HG03103 (cell line): Measurements from ENCODE around the gene LMAN1L.

ENCODE experiments used
- ATAC-seq: cut with Tn5 transposase; IDR thresholded peaks from one replicate; pipeline ENCODE4 v1.9.1; 2021; ENCODE audit warnings: low read depth; ENCODE audit not compliant: unreplicated experiment

Gene LMAN1L

DNA sequence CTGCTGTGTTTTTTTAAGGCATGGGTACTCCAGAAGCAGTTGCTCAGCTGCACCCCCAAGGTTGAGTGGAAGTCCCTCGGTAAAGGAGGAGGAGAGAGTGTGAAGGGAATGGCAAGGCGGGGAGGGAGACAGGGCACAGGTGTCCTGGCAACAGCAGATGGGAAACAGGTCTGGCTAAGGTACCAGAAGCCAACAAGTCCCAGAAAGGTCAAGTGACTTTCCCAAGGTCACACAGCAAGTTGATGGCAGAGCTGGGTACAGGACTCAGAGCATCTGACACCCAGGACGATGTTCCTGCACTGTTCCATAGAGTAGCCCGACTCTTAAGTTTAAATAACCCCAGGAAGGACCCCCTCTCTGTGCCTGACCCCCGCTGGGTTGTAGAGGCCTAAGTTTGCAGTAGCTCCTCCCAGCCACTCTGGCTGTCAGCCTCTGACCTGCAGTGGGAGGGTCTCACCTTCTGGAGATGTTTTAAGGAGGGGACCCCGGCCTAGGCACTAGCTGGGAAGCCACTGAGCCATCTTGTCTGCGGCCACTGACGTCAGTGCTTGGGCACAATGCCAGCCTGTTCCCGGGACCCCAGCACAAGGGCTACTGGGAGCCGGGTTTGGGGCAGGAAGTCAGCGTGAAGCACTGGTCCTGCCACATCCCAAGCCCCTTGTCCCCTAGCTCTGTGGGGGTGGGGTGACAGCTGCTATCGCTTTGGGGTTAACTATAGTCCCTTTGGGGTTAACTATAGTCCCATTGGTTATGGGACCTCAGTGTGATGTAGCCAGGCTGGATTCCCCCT lies 20.2 kb upstream of the LMAN1L start:
- ATAC-seq: no peak

- ATAC-seq: no peak
Observed at GRCh38 chr15:74793135-74794028, 19.3 kb upstream of the LMAN1L start.

DNA sequence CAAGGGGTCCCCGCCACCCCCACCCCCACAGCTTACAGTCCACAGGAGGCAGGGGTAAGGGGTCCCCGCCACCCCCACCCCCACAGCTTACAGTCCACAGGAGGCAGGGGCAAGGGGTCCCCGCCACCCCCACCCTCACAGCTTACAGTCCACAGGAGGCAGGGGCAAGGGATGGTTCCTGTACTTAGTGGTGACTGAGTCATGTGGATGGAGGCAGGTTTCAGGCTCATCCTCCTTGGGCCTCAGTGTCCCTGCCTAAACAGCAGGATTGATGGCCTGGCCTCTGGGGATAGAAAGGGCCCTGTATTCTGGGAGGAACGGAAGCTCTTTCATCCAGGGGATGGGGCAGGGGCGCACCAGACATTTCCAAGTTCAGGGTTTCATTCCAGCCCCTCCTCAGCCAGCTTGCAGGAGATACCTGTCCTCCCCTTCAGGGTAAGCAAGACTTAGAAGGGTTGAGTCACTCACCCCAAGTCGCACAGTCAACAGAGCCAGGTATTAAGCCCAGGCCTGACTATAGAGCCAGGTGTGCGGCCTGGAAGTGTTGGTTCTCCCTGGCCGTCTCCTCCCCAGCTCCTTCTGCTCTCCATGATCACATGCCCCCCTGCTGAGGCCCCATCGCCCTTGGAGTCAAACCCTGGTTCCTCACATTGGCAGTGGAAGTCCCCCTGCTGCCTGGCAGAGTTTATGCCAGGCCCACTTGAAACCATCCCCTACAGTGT lies 18.2 kb upstream of the LMAN1L start:
- ATAC-seq: no peak

DNA sequence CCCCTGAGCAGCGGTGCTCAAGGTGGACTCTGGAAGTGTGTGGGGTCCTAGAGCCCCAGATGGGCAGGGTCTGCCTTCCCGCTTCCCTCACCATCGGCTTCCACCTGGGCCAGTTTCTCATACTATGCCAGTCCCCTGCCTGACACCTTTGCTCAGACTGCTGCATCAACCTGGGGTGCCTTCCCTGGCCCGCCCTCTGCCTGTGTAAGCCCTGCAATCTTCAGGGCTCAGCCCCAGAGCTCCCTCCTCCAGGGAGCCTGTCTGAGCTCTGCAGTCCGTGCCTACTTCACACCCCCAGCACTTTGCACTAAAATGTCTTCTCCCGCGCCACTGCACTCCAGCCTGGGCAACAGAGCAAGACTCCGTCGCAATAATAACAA lies 17.7 kb upstream of the LMAN1L start:
- ATAC-seq: no peak

GRCh38 chr15:74795966-74796625 lies 16.5 kb upstream of the LMAN1L start:
- ATAC-seq: no peak

DNA sequence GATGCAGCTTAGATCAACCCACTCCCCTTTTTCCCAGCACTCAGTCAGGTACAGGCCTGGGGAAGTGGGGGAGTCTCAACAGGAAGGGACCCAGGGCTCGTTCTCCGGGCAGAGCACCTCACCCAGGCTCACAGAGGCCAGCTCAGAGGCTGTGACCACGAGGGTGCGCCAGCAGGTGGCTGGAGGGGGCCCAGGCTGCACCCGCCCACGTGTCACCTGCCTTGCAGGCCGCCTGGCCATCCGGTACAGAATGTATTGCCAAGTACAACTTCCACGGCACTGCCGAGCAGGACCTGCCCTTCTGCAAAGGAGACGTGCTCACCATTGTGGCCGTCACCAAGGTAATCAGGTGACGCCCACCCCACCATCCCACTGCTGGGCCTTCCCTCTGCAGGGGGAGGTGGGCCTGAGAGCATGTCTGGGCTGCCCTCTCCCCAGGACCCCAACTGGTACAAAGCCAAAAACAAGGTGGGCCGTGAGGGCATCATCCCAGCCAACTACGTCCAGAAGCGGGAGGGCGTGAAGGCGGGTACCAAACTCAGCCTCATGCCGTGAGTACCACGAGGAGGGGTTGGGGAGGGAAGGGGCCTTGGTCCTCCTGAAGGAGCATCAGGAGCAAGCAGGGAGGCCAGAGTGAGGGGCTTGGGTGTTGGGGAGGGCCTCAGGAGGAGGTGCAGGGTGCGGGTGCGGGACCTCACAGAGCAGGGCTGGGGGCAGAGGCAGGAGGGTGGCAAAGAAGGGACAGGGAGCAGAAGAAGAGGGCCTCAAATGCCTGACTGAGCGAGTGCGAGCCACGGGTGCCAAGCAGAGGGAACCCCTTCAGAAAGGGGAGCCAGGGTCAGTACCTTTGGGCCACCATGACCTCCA lies 14.0 kb upstream of the LMAN1L start:
- no peak for ATAC-seq

- no peak for ATAC-seq
Observed at GRCh38 chr15:74799255-74799855, 13.3 kb upstream of the LMAN1L start.

- no peak for ATAC-seq
Observed at GRCh38 chr15:74799856-74800558, 12.6 kb upstream of the LMAN1L start.

DNA sequence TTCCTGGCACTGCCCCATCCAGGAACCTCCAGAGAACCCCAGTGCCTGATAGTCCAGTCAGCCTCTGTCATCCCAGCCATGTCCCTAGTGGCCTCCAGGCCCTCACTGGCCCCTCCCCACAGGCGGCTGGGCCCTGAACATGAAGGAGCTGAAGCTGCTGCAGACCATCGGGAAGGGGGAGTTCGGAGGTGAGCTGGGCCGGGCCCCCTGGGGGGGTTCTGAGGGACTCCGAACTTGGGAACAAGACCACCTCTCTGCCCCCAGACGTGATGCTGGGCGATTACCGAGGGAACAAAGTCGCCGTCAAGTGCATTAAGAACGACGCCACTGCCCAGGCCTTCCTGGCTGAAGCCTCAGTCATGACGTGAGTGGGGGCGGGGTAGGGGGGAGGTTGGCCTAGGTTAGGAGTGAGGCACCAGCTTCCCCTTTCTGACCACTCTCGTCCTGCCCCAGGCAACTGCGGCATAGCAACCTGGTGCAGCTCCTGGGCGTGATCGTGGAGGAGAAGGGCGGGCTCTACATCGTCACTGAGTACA lies 12.0 kb upstream of the LMAN1L start:
- no peak for ATAC-seq

DNA sequence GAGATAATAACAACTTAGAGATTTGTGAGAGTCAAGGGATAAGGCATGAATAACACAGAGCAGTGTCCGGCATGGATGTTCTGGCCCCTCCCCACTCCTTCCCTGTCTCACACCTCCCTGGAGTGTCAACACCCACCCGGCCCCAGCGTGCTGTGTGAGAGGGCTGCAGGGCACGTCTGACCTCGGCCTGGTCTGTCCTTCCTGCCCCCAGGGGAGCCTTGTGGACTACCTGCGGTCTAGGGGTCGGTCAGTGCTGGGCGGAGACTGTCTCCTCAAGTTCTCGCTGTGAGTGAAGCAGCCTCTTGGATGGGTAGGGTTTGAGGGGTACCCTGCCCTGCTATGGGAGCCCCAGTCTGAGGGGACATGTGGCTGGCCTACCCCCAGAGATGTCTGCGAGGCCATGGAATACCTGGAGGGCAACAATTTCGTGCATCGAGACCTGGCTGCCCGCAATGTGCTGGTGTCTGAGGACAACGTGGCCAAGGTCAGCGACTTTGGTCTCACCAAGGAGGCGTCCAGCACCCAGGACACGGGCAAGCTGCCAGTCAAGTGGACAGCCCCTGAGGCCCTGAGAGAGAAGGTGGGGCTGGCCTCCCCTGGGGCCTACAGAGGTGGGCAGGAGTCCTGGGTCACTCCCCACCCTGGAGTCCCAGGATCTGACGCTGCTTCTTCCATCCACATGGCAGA lies 11.2 kb upstream of the LMAN1L start:
- no peak for ATAC-seq

- no peak for ATAC-seq
Observed at GRCh38 chr15:74802290-74802689, 10.3 kb upstream of the LMAN1L start.

- ATAC-seq: no peak
Observed at GRCh38 chr15:74802862-74803447, 9.7 kb upstream of the LMAN1L start.

DNA sequence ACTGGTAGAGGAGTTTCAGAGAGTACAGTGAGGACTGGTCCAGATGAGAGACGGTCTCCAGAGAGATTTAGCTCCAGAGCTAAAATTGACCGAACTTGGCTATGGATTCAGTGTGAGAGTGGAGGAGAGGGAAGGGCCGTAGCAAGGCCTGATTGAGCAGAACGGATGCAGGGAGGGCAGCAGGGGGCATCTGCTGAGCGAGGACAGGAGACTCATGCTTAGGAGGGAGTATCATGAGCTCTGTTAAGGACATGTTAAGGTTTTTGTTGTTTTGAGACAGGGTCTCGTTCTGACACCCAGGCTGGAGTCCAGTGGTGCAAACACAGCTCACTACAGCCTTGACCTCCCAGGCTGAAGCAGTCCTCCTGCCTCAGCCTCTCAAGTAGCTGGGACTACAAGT lies 7.7 kb upstream of the LMAN1L start:
- no peak for ATAC-seq

GRCh38 chr15:74807282-74807681 lies 5.4 kb upstream of the LMAN1L start:
- no peak for ATAC-seq

DNA sequence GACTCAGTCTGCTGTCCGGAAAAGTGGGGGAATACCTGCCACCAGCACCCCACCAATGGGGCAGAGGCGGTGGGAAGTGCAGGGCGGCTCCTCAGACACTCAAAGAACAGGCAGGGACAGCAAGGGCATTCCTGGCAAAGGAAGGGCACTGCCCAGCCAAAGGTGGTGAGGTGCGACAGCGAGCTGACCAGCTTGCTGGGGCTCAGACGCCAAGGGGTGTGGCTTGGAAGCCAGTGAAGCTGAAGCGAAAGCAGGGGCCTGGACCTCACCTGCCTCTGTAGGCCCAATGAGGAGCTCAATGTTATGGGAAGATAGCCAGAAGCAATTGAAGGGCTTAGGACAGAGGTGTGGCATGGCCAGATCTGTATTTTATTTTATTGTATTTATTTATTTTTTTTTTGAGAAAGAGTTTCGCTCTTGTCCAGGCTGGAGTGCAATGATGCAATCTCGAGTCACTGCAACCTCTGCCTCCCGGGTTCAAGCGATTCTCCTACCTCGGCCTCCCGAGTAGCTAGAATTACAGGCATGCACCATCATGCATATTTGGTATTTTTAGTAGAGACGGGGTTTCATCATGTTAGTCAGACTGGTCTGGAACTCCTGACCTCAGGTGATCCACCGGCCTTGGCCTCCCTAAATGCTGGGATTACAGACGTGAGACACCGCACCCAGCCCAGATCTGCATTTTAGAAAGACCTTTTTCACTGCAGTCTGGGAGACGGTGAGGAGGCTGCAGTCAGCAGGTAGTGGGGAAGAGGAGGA lies 4.4 kb upstream of the LMAN1L start:
- no peak for ATAC-seq

GRCh38 chr15:74808840-74809229 lies 3.8 kb upstream of the LMAN1L start:
- ATAC-seq: no peak

- no peak for ATAC-seq
Observed at GRCh38 chr15:74809242-74809641, 3.4 kb upstream of the LMAN1L start.
